Daoy (cell line): Measurements from ENCODE around the gene HS6ST2. TPM values are rescaled to one million over a fixed set of nuclear protein-coding genes. Genes with fewer than 3 reads are reported as not detected.
A peak's percentile ranks its signal among the peaks of the same experiment; 100 is the strongest.
"Not testable (repeated sequence)": the region's sequence is repeated elsewhere in the genome, so short reads cannot be mapped to it uniquely, and the experiment has no call there.

ENCODE experiments used
- DNase-seq: peaks from one replicate; pipeline ENCODE4 v3.0.0-alpha.2; 2015; ENCODE audit warnings: low read depth
- total RNA-seq: library from RNA; depleted of rRNA; stranded (reverse); fragments of >200 nt; shearing (Covaris generic); gene quantifications from 2 replicates; pipeline ENCODE4 v1.2.3, GENCODE V29; 2014

HS6ST2 gene
- total RNA-seq, 1 experiment from 2014 or later, result 10.1 TPM

GRCh38 chrX:132940727-132941327 lies 17.6 kb downstream of the HS6ST2 start:
- no peak for DNase-seq

GRCh38 chrX:132933170-132933569 lies 25.3 kb downstream of the HS6ST2 start:
- no peak for DNase-seq

- DNase-seq, result no peak
Measured at GRCh38 chrX:132924426-132924825, 34.0 kb downstream of the HS6ST2 start.

- DNase-seq, result no peak
Measured at GRCh38 chrX:132918523-132918922, 39.9 kb downstream of the HS6ST2 start.

DNA sequence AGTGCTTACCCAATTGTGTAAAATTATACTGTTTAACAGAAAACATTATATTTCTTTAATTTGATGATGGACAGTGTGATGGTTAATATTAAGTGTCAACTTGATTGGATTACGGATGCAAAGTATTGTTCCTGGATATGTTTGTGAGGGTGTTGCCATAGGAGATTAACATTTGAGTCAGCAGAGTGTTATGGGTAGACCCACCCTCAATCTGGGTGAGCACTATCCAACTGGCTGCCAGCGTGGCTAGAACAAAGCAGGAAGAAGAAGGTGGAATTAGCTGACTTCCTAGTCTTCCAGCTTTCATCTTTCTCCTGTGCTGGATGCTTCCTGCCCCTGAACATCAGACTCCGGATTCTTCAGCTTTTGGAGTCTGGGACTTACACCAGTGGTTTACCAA lies 42.1 kb downstream of the HS6ST2 start:
- DNase-seq, result no peak

- DNase-seq, result peak; percentile 50
Measured at GRCh38 chrX:132909643-132910042, 48.8 kb downstream of the HS6ST2 start.

GRCh38 chrX:132908891-132909290 lies 49.5 kb downstream of the HS6ST2 start:
- DNase-seq, result peak; percentile 53

- no peak for DNase-seq
Measured at GRCh38 chrX:132900633-132901293, 57.7 kb downstream of the HS6ST2 start.

DNA sequence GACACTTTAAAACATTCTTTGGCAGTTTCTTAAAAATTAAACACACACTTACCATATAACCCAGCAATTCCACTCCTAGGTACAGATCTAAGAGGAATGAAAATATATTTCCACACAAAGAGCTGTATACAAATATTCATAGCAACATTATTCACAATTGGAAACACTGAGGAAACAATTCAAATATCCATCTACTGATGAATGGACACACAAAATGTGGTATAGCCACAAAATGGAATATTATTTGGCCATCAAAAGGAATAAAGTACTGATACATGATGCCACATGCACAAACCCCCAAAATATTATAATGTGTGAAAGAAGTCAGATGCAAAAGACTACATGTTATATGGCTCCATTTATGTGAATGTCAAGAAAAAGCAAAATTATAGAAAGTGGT lies 70.9 kb downstream of the HS6ST2 start:
- DNase-seq, result no peak

DNA sequence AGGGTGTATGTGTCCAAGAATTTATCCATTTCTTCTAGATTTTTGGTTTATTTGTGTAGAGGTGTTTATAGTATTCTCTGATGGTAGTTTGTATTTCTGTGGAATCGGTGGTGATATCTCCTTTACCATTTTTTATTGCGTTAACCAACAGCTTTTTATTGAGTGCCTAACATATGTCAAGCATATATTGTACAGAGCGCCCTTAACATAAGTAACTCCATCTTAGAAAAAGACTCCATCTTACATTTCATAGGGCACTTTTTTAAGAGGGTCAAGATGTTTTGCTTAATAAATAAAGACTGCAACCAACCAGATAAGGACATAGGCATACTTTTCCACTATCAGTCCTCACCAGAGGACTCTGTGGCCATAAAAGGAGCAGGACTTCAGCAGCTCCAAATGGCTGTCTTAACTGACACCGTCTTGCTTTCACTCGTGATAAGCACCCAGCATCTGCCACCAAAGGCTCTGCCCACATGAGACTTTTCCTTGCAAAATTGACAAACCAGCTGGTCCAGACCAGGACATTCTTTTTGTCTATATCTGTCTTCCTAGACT lies 75.0 kb downstream of the HS6ST2 start:
- no peak for DNase-seq

DNA sequence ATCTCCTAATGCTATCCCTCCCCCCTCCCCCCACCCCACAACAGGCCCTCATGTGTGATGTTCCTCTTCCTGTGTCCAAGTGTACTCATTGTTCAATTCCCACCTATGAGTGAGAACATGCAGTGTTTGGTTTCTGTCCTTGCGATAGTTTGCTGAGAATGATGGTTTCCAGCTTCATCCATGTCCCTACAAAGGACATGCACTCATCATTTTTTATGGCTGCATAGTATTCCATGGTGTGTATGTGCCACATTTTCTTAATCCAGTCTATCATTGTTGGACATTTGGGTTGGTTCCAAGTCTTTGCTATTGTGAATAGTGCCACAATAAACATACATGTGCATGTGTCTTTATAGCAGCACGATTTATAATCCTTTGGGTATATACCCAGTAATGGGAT lies 77.7 kb downstream of the HS6ST2 start:
- DNase-seq, result not testable (repeated sequence)

GRCh38 chrX:132877954-132878536 lies 80.4 kb downstream of the HS6ST2 start:
- no peak for DNase-seq

- DNase-seq, result no peak
Measured at GRCh38 chrX:132876523-132877338, 81.7 kb downstream of the HS6ST2 start.

DNA sequence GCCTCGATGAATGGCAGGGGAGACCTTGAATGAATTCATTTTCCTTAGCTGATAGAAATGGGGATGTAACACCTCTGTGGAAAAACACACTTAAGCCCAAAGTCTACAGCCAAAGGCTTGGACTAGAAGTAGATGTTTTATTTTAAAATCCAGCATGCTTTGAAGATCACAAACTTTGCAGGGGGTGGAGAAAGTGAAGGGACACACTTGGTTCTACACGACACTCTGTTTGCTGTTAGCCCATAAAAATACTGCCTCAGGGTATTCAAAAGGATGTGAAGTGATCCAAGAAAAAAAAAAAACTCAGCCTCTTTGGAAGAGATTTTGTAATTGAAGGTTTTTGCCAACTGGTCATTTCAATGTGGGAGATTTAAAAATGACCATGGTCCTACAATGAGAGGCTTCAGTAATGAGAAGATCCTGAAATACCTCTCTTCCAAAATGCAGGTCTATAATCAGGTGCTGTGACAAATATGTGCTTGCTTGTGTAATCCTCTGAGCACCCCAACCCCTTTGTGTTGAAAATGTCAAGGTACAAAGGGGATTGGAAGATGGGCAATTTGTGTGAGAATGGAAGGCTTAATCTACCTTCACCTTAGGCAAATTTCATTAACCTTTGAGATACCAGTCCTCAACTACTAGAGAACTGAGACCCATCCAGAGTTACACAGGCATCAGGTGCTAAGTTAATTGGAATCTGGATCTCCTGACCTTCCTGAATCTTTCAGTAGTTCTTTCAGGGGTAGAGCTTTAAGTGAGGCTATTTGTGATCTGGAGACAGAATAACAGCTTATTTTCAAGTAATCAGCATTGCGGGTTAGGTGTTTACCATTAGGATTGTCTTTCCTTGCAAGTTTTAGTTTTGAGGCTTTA lies 82.5 kb downstream of the HS6ST2 start:
- no peak for DNase-seq

- DNase-seq, result no peak
Measured at GRCh38 chrX:132862562-132862961, 95.9 kb downstream of the HS6ST2 start.

DNA sequence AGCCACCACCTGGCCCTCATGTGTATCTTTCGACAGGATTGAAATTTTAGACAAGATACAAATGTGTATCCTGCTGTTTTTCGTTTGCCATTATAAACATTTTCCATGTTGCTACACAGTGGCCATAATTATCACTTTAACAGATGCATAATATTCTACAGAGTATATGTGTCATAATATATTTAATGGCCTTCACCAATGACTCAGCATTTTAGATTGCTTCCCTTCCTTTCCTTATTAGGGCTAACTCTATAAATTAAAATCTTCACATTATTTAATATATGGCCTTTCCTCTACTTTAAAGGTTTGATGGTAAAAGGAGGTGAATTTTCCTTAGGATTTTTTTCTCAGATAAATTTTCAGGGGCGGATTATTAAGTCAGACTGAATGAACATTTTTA lies 97.4 kb downstream of the HS6ST2 start:
- DNase-seq, result no peak

DNA sequence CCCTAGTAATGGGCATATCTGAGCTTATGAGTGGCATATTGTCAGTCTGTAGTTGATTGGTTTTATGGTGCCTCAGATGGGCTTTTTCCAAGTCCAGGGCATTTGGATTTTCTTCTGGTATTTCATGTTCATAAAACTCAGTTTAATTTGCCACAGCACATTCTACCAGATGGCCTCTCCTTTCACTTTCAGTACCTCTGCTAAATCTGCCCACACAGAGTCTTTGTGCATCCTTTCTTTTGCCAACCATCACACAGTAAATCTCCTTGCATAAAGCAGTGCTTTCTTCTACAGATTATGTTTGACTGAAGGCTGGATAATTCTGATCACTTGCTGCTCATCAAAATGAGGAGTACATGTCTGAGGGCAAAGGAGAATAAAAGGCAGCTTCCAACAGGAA lies 98.2 kb downstream of the HS6ST2 start:
- DNase-seq, result no peak

- DNase-seq, result peak; percentile 4
Measured at GRCh38 chrX:132858018-132858417, 100.4 kb downstream of the HS6ST2 start.

DNA sequence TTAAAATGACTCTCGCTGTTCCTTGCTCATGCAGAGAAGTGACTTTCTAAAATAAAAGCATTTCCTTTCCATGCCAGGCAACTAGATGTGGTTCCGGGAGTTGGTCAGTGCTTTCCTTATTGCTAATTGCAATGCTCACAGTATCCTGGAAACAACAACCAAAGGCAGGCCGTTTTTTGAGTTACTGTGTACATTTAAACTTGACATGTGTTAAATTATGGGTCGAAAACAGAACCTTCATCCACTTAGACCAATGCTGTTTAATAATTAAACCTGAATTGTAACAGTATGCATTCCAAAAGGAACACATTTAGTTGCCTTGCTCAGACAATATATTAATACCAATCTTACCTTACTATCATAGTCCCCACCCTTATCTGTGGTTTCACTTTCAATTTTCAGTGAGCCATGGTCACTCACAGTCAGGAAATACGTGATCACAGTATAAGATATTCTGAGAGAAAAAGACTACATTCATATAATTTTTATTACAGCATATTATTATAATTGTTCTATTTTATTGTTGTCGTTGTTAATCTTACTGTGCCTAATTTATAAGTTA lies 102.6 kb downstream of the HS6ST2 start:
- no peak for DNase-seq

GRCh38 chrX:132853040-132853439 lies 105.4 kb downstream of the HS6ST2 start:
- peak; percentile 41 for DNase-seq
